ENCODE data around the gene NCAM1. TPM values are rescaled to one million over a fixed set of nuclear protein-coding genes. Genes with fewer than 3 reads are reported as not detected.

NCAM1 gene
- polyA plus RNA-seq, 2 of the 4 experiments (the other 2 are of a cell fraction), result 0.01 to 0.12 TPM

- TF ChIP-seq ATOH8 (CRISPR knock-in tag; IDR thresholded peaks at IDR 0.05; ENCODE audit: low read depth) (no peak), HOXB13 (CRISPR knock-in tag; IDR thresholded peaks at IDR 0.05; ENCODE audit: low read depth) (no peak)
Observed at GRCh38 chr11:113204280-113204679, 243.1 kb downstream of the NCAM1 start (continued).

GRCh38 chr11:113213549-113213948 lies 252.3 kb downstream of the NCAM1 start:
- ChIA-PET POLR2A (no interaction called here), CTCF (no interaction called here)
- H3K9me3 ChIP-seq, result no peaks in the 10 kb centered on the region
- FAIRE-seq (no peak), ATAC-seq (no peak), DNase-seq (ENCODE audit: low read depth in 1 of 2, low spot score in 1 of 2) (no peak)
- H3K4me1 ChIP-seq, result no peaks in the 10 kb centered on the region
- no peak overlapping the region for H3K4me2 ChIP-seq
- no peak overlapping the region for H3K27ac ChIP-seq
- WGBS (ENCODE audit: missing lambda C conversion rate), result 23% methylated on average over 2 of the region's 2 CpGs
- TF ChIP-seq USF2 (IDR thresholded peaks at IDR 0.05) (no peak), HOXB5 (CRISPR knock-in tag; IDR thresholded peaks at IDR 0.05) (no peak), FOSL2 (IDR thresholded peaks at IDR 0.05) (no peak), FOSL2 (CRISPR knock-in tag; IDR thresholded peaks at IDR 0.05) (no peak), ESRRA (IDR thresholded peaks at IDR 0.05; ENCODE audit: borderline replicate concordance, low read length) (no peak), HDAC2 (IDR thresholded peaks at IDR 0.05) (no peak)
- H3K4me3 ChIP-seq, result no peak overlapping the region

GRCh38 chr11:113222241-113222640 lies 261.0 kb downstream of the NCAM1 start:
- WGBS (ENCODE audit: missing lambda C conversion rate), result 25% methylated on average over 2 of the region's 2 CpGs
- no peak overlapping the region for H3K4me3 ChIP-seq
- ATAC-seq (no peak), DNase-seq (ENCODE audit: low read depth in 1 of 2, low spot score in 1 of 2) (no peak), FAIRE-seq (no peak)
- no peak overlapping the region for H3K4me2 ChIP-seq
- ChIA-PET POLR2A (no interaction called here), CTCF (no interaction called here)
- H3K4me1 ChIP-seq, result no peaks in the 10 kb centered on the region
- no peak overlapping the region for H3K27ac ChIP-seq
- no peak for TF ChIP-seq HOXA7 (CRISPR knock-in tag; IDR thresholded peaks at IDR 0.05)
- TF ChIP-seq NR3C1 (IDR thresholded peaks at IDR 0.05), result no peak
- no peak for TF ChIP-seq JUNB (IDR thresholded peaks at IDR 0.05)
- TF ChIP-seq HOXB13 (CRISPR knock-in tag; IDR thresholded peaks at IDR 0.05; ENCODE audit: low read depth), result no peak
- no peak for TF ChIP-seq ZFP36 (IDR thresholded peaks at IDR 0.05; ENCODE audit: borderline replicate concordance, partially characterized antibody)
- TF ChIP-seq PBX3 (IDR thresholded peaks at IDR 0.05), result no peak
- TF ChIP-seq HMGXB4 (CRISPR knock-in tag; IDR thresholded peaks at IDR 0.05; ENCODE audit: borderline replicate concordance), result no peak
- TF ChIP-seq RFX5 (IDR thresholded peaks at IDR 0.05), result no peak
- no peaks in the 10 kb centered on the region for H3K9me3 ChIP-seq

GRCh38 chr11:113234888-113235287 lies 273.7 kb downstream of the NCAM1 start:
- Histone ChIP-seq H3K4me2 (no peak overlapping the region), H3K9me3 (no peaks in the 10 kb centered on the region), H3K4me3 (no peak overlapping the region), H3K4me1 (no peaks in the 10 kb centered on the region), H3K27ac (no peak overlapping the region)
- ATAC-seq (no peak), FAIRE-seq (no peak), DNase-seq (ENCODE audit: low read depth in 1 of 2, low spot score in 1 of 2) (no peak)
- WGBS (ENCODE audit: missing lambda C conversion rate), result 63% methylated on average over 14 of the region's 14 CpGs
- POLR2A ChIA-PET, result no interaction called here
- CTCF ChIA-PET, result no interaction called here
- TF ChIP-seq CBX8 (IDR thresholded peaks at IDR 0.05) (no peak), TFCP2L1 (CRISPR knock-in tag; IDR thresholded peaks at IDR 0.05) (no peak), REST (IDR thresholded peaks at IDR 0.05) (no peak), ZSCAN20 (CRISPR knock-in tag; IDR thresholded peaks at IDR 0.05) (no peak), HOXA7 (CRISPR knock-in tag; IDR thresholded peaks at IDR 0.05) (no peak), HOXB5 (CRISPR knock-in tag; IDR thresholded peaks at IDR 0.05) (no peak), EHF (CRISPR knock-in tag; IDR thresholded peaks at IDR 0.05) (no peak), BHLHE40 (IDR thresholded peaks at IDR 0.05; ENCODE audit: low read depth, low read length) (no peak), GATA3 (IDR thresholded peaks at IDR 0.05; ENCODE audit: borderline replicate concordance) (no peak), HOXB13 (CRISPR knock-in tag; IDR thresholded peaks at IDR 0.05; ENCODE audit: low read depth) (no peak), ZFP36 (IDR thresholded peaks at IDR 0.05; ENCODE audit: borderline replicate concordance, partially characterized antibody) (no peak), FOXS1 (CRISPR knock-in tag; IDR thresholded peaks at IDR 0.05) (no peak), TP53 (CRISPR knock-in tag; IDR thresholded peaks at IDR 0.05) (no peak), FOSL2 (IDR thresholded peaks at IDR 0.05) (no peak), FOSL2 (CRISPR knock-in tag; IDR thresholded peaks at IDR 0.05) (no peak), RAD21 (conservative IDR thresholded peaks at IDR 0.05 in 1 of 2, IDR thresholded peaks at IDR 0.05 in 1 of 2) (no peak), NPAS2 (CRISPR knock-in tag; IDR thresholded peaks at IDR 0.05; ENCODE audit: borderline replicate concordance) (no peak)

Data from A549 (cell line).